ENCODE results near the gene FAM180B. TPM values are rescaled to one million over a fixed set of nuclear protein-coding genes. Genes with fewer than 3 reads are reported as not detected.

FAM180B gene
- 0.31 TPM for total RNA-seq (ENCODE audit: unreplicated experiment)
- long read RNA-seq = 0 reads

- H3K4me1 Mint-ChIP-seq (ENCODE audit: unreplicated experiment) = peaks cover 31% of the 10 kb centered on the region
- peak within 1 kb of the TSS; percentile 9 for H3K27ac Mint-ChIP-seq (ENCODE audit: unreplicated experiment)
- TF ChIP-seq CTCF (IDR thresholded peaks at IDR 0.05; ENCODE audit: unreplicated experiment) = no peak
- peak within 1 kb of the TSS; percentile 58 for H3K4me3 Mint-ChIP-seq (ENCODE audit: unreplicated experiment)
- H3K36me3 Mint-ChIP-seq (ENCODE audit: low read depth, unreplicated experiment) = peaks cover 39% of the 10 kb centered on the region
- no peaks in the 10 kb centered on the region for H3K9me3 Mint-ChIP-seq (ENCODE audit: unreplicated experiment)
- H3K27me3 Mint-ChIP-seq (ENCODE audit: unreplicated experiment) = peaks cover 26% of the 10 kb centered on the region
- DNase-seq (ENCODE audit: low spot score) = no peak
Observed at GRCh38 chr11:47586098-47586855, at the start of gene FAM180B. Gene FAM180B, plus strand, starts transcription at chr11:47586678. Its CDS starts 91 bp downstream, at chr11:47586769.

- Mint-ChIP-seq H3K27ac (ENCODE audit: unreplicated experiment) (no peak overlapping the region), H3K4me3 (ENCODE audit: unreplicated experiment) (no peak overlapping the region), H3K36me3 (ENCODE audit: low read depth, unreplicated experiment) (peaks cover 4% of the 10 kb centered on the region), H3K4me1 (ENCODE audit: unreplicated experiment) (peaks cover 27% of the 10 kb centered on the region), H3K27me3 (ENCODE audit: unreplicated experiment) (peaks cover 1% of the 10 kb centered on the region), H3K9me3 (ENCODE audit: unreplicated experiment) (no peaks in the 10 kb centered on the region)
- DNase-seq (ENCODE audit: low spot score) = no peak
- no peak for TF ChIP-seq CTCF (IDR thresholded peaks at IDR 0.05; ENCODE audit: unreplicated experiment)
Observed at GRCh38 chr11:47536915-47537314, 49.6 kb upstream of the FAM180B start.

GRCh38 chr11:47538741-47539565 lies 47.5 kb upstream of the FAM180B start:
- Mint-ChIP-seq H3K9me3 (ENCODE audit: unreplicated experiment) (no peaks in the 10 kb centered on the region), H3K27me3 (ENCODE audit: unreplicated experiment) (peaks cover 1% of the 10 kb centered on the region), H3K36me3 (ENCODE audit: low read depth, unreplicated experiment) (peaks cover 4% of the 10 kb centered on the region), H3K4me1 (ENCODE audit: unreplicated experiment) (peaks cover 30% of the 10 kb centered on the region), H3K4me3 (ENCODE audit: unreplicated experiment) (peak overlapping the region; percentile 76), H3K27ac (ENCODE audit: unreplicated experiment) (peak overlapping the region; percentile 89)
- no peak for DNase-seq (ENCODE audit: low spot score)
- TF ChIP-seq CTCF (IDR thresholded peaks at IDR 0.05; ENCODE audit: unreplicated experiment) = no peak

GRCh38 chr11:47539681-47540039 lies 46.8 kb upstream of the FAM180B start:
- peak overlapping the region; percentile 72 for H3K4me3 Mint-ChIP-seq (ENCODE audit: unreplicated experiment)

More at GRCh38 chr11:47539681-47540039, 46.8 kb upstream of the FAM180B start:
- peaks cover 1% of the 10 kb centered on the region for H3K27me3 Mint-ChIP-seq (ENCODE audit: unreplicated experiment)
- H3K27ac Mint-ChIP-seq (ENCODE audit: unreplicated experiment) = peak overlapping the region; percentile 74
- peaks cover 34% of the 10 kb centered on the region for H3K4me1 Mint-ChIP-seq (ENCODE audit: unreplicated experiment)
- no peak for TF ChIP-seq CTCF (IDR thresholded peaks at IDR 0.05; ENCODE audit: unreplicated experiment)
- H3K9me3 Mint-ChIP-seq (ENCODE audit: unreplicated experiment) = no peaks in the 10 kb centered on the region
- no peak for DNase-seq (ENCODE audit: low spot score)
- peaks cover 4% of the 10 kb centered on the region for H3K36me3 Mint-ChIP-seq (ENCODE audit: low read depth, unreplicated experiment)

Measured in endothelial cell (in vitro differentiated cells).